Measurements from ENCODE around the gene PDE3B.

GRCh38 chr11:14755140-14755539, 111.5 kb downstream of the PDE3B start:
- TF ChIP-seq CTCF (IDR thresholded peaks at IDR 0.05) (no peak), EP300 (IDR thresholded peaks at IDR 0.05) (no peak)
